ENCODE results near the gene PIAS3.

DNA sequence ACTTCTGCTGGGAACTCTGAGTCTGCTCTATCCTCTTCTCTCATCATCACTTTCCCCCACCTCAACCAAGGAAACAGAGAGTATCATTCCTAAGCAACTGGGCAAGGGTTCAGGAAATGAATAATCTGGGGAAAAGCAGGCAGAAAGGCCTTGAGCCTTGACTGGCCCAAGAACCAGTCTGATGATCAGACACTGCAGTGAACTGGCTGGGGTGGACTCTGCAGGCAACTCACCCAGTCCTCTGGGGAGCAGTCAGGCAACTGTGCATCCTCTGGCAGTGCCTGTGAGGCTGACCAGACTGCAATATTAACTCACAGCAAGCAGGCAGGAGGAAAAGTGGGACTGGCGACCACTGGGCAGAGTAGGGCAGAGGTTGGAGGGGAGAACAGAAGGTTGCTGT is 25.8 kb upstream of the PIAS3 start:
- TF ChIP-seq, protein P1, sequence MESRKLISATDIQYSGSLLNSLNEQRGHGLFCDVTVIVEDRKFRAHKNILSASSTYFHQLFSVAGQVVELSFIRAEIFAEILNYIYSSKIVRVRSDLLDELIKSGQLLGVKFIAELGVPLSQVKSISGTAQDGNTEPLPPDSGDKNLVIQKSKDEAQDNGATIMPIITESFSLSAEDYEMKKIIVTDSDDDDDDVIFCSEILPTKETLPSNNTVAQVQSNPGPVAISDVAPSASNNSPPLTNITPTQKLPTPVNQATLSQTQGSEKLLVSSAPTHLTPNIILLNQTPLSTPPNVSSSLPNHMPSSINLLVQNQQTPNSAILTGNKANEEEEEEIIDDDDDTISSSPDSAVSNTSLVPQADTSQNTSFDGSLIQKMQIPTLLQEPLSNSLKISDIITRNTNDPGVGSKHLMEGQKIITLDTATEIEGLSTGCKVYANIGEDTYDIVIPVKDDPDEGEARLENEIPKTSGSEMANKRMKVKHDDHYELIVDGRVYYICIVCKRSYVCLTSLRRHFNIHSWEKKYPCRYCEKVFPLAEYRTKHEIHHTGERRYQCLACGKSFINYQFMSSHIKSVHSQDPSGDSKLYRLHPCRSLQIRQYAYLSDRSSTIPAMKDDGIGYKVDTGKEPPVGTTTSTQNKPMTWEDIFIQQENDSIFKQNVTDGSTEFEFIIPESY (IDR thresholded peaks at IDR 0.05): no peak
- no peak for TF ChIP-seq CTCF (IDR thresholded peaks at IDR 0.05; ENCODE audit: low read depth, low read length, missing input control)
- TF ChIP-seq JUND (IDR thresholded peaks at IDR 0.05): no peak
- TF ChIP-seq RAD21 (IDR thresholded peaks at IDR 0.05): no peak
- TF ChIP-seq, protein P2, sequence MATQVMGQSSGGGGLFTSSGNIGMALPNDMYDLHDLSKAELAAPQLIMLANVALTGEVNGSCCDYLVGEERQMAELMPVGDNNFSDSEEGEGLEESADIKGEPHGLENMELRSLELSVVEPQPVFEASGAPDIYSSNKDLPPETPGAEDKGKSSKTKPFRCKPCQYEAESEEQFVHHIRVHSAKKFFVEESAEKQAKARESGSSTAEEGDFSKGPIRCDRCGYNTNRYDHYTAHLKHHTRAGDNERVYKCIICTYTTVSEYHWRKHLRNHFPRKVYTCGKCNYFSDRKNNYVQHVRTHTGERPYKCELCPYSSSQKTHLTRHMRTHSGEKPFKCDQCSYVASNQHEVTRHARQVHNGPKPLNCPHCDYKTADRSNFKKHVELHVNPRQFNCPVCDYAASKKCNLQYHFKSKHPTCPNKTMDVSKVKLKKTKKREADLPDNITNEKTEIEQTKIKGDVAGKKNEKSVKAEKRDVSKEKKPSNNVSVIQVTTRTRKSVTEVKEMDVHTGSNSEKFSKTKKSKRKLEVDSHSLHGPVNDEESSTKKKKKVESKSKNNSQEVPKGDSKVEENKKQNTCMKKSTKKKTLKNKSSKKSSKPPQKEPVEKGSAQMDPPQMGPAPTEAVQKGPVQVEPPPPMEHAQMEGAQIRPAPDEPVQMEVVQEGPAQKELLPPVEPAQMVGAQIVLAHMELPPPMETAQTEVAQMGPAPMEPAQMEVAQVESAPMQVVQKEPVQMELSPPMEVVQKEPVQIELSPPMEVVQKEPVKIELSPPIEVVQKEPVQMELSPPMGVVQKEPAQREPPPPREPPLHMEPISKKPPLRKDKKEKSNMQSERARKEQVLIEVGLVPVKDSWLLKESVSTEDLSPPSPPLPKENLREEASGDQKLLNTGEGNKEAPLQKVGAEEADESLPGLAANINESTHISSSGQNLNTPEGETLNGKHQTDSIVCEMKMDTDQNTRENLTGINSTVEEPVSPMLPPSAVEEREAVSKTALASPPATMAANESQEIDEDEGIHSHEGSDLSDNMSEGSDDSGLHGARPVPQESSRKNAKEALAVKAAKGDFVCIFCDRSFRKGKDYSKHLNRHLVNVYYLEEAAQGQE (IDR thresholded peaks at IDR 0.05): no peak
